GM12878 (cell line): Measurements from ENCODE around the gene SMIM43. TPM values are rescaled to one million over a fixed set of nuclear protein-coding genes. Genes with fewer than 3 reads are reported as not detected.

Source experiments
- ATAC-seq: fragments of 200-7000 bp; cut with Tn5 transposase; 3 replicates; pipeline ENCODE4 v1.9.1; 2020; ENCODE audit warnings: mild to moderate bottlenecking, moderate library complexity
- BruUV-seq: library from RNA; stranded (reverse); fragments of 400-500 nt; replicated peaks from 2 replicates; lab custom pipeline; 2021; lab: Mats Ljungman, UMichigan
- CTCF ChIA-PET: fragments of 300-600 bp; sonication (Branson Sonifier 250); formaldehyde crosslinking; extraction: SDS; loops from one replicate; lab custom pipeline; 2021; ENCODE audit warnings: inconsistent platforms; lab: Yijun Ruan, JAX
- POLR2A ChIA-PET: fragments of 350-600 bp; formaldehyde crosslinking; extraction: SDS; loops from one replicate; lab custom pipeline; 2021; ENCODE audit warnings: inconsistent platforms; lab: Charles Lee
- RAD21 ChIA-PET: fragments of 300-600 bp; sonication (Branson Sonifier 250); formaldehyde crosslinking; loops from one replicate; lab custom pipeline; 2023; ENCODE audit warnings: antibody characterized with exemption; ENCODE audit not compliant: unreplicated experiment; lab: Charles Lee
- SMC1A ChIA-PET: fragments of 300-600 bp; sonication (Branson Sonifier 250); formaldehyde crosslinking; loops from one replicate; lab custom pipeline; 2023; ENCODE audit not compliant: unreplicated experiment, uncharacterized antibody; lab: Charles Lee
- DNase-seq: peaks from one replicate; pipeline ENCODE4 v3.0.0-alpha.2; 2011; ENCODE audit warnings: low read depth, low spot score
- FAIRE-seq: peaks from 3 replicates; lab custom pipeline; 2011; peaks lifted over from hg19 to GRCh38; lab: Jason Lieb, UNC
- H2AFZ ChIP-seq: 2 replicates; pipeline ENCODE4 v1.6.0; 2011; ENCODE audit warnings: low read depth, low read length, control low read depth; ENCODE audit not compliant: control insufficient read depth
- H3K27ac ChIP-seq: 2 replicates; pipeline ENCODE4 v1.5.1; 2011; ENCODE audit warnings: control low read depth; ENCODE audit not compliant: control insufficient read depth, insufficient read depth
- H3K27me3 ChIP-seq, 2 experiments: replicated peaks in 1 of 2; 2 replicates each; pipeline versions ENCODE4 v1.6.0 to v1.6.1; 2011; ENCODE audit warnings: low read length in 1 of 2; ENCODE audit not compliant: control insufficient read depth in 2 of 2, insufficient read depth in 2 of 2
- H3K36me3 ChIP-seq, 2 experiments: 2 replicates each; pipeline ENCODE4 v1.5.1; 2011; ENCODE audit warnings: low read length in 1 of 2; ENCODE audit not compliant: control insufficient read depth in 2 of 2, insufficient read depth in 2 of 2
- H3K4me1 ChIP-seq: 2 replicates; pipeline ENCODE4 v1.6.1; 2011; ENCODE audit warnings: mild to moderate bottlenecking, low read length, moderate library complexity, mixed read lengths; ENCODE audit not compliant: control insufficient read depth, insufficient read depth
- H3K4me2 ChIP-seq: 2 replicates; pipeline ENCODE4 v1.6.0; 2011; ENCODE audit warnings: control low read depth; ENCODE audit not compliant: control insufficient read depth, insufficient read depth
- H3K4me3 ChIP-seq: fragments of 200-600 bp; sonication (generic); 2 replicates; pipeline ENCODE4 v1.5.1; 2016
- H3K79me2 ChIP-seq: 2 replicates; pipeline ENCODE4 v1.6.0; 2011; ENCODE audit warnings: low read length; ENCODE audit not compliant: control insufficient read depth, insufficient read depth
- H3K9ac ChIP-seq: 2 replicates; pipeline ENCODE4 v1.8.0; 2011; ENCODE audit warnings: low read length, control low read depth, mixed read lengths; ENCODE audit not compliant: control insufficient read depth, insufficient read depth
- H3K9me3 ChIP-seq: replicated peaks from 3 replicates; pipeline ENCODE4 v1.5.1; 2011; ENCODE audit warnings: mild to moderate bottlenecking, low read length; ENCODE audit not compliant: control insufficient read depth, insufficient read depth
- H4K20me1 ChIP-seq: 2 replicates; pipeline ENCODE4 v1.6.0; 2011; ENCODE audit not compliant: control insufficient read depth, insufficient read depth
- BRCA1 ChIP-seq: IDR thresholded peaks from 2 replicates; pipeline ENCODE4 v1.6.1; 2011; ENCODE audit warnings: low read depth, low read length, improper control_type of control experiment
- NFYB ChIP-seq: IDR thresholded peaks from 2 replicates; pipeline ENCODE4 v1.6.1; 2011; ENCODE audit warnings: low read depth, mild to moderate bottlenecking, low read length, improper control_type of control experiment, moderate library complexity; ENCODE audit not compliant: insufficient read depth
- POLR2A ChIP-seq: IDR thresholded peaks from 2 replicates; pipeline ENCODE4 v1.6.1; 2011; ENCODE audit warnings: low read depth, mild to moderate bottlenecking, low read length
- SMARCA5 ChIP-seq: fragments of 450-650 bp; IDR thresholded peaks from 2 replicates; pipeline ENCODE4 v1.6.1; 2017; ENCODE audit warnings: mild to moderate bottlenecking
- ZSCAN29 ChIP-seq: fragments of 450-650 bp; IDR thresholded peaks from 2 replicates; pipeline ENCODE4 v1.6.1; 2017; ENCODE audit warnings: mild to moderate bottlenecking, moderate library complexity
- in situ Hi-C: fragments of 300-500 bp; cut with MboI; formaldehyde crosslinking; loops from 9 replicates; pipeline ENCODE4 v1.14.3; 2018; ENCODE audit warnings: mixed read lengths
- intact Hi-C: fragments of 100-400 bp; cut with micrococcal nuclease; formaldehyde crosslinking; loops from one replicate; pipeline ENCODE4 v1.14.2; 2022; ENCODE audit not compliant: unreplicated experiment
- polyA plus RNA-seq, 11 experiments: library from polyadenylated mRNA; depleted of rRNA in 4 of 11; unstranded in 6 of 11; stranded (reverse) in 5 of 11; fragments of >200 nt; fragmentation: Nextera tagmentation in 4 of 11; fragmentation: Illumina TruSeq in 1 of 11; extraction: Ambion mirVana in 4 of 11; extraction: Trizol in 1 of 11; gene quantifications; 1 replicate in 1 of 11; 2 replicates in 10 of 11; pipeline versions ENCODE4 v1.2.1 to v1.2.3, GENCODE V29; 2011 to 2016; ENCODE audit warnings: inconsistent platforms in 2 of 11, missing spikeins in 2 of 11, low read depth in 1 of 11
- total RNA-seq, 4 experiments: library from RNA; depleted of rRNA in 3 of 4; stranded (reverse); fragments of >200 nt in 3 of 4; fragmentation: Illumina TruSeq in 1 of 4; extraction: Trizol in 1 of 4; gene quantifications; 2 replicates each; pipeline versions ENCODE4 v1.2.1 to v1.2.3, GENCODE V29; 2013 to 2021
- TF ChIP-seq, protein P1 (sequence below): IDR thresholded peaks from 2 replicates; pipeline ENCODE4 v1.6.1; 2012; ENCODE audit warnings: low read length, inconsistent platforms

SMIM43 gene
- total and polyA plus RNA-seq, 10 of the 15 experiments (the other 5 are each of a cell fraction or from before 2014, with no cell fraction given) = 0.12 TPM; not detected in 9

DNA sequence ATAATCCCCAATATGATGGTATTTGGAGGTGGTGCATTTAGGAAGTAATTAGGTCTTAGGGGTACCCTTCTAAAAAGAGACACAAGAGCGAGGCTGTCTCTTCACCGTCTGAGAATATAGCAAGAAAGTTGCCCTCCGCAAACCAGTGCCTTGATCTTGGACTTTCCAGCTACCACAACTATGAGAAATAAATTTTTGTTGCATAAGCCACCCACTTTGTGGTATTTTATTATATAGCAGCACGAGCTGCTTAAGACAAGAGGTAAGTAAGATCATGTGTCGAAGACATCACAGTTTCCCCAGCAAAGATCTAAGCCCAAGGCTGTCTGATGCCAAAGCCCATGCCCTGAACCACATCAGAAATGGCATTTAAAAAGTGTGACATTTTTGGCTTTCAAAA is 26.5 kb upstream of the SMIM43 start (continued):
- TF ChIP-seq, protein P1, sequence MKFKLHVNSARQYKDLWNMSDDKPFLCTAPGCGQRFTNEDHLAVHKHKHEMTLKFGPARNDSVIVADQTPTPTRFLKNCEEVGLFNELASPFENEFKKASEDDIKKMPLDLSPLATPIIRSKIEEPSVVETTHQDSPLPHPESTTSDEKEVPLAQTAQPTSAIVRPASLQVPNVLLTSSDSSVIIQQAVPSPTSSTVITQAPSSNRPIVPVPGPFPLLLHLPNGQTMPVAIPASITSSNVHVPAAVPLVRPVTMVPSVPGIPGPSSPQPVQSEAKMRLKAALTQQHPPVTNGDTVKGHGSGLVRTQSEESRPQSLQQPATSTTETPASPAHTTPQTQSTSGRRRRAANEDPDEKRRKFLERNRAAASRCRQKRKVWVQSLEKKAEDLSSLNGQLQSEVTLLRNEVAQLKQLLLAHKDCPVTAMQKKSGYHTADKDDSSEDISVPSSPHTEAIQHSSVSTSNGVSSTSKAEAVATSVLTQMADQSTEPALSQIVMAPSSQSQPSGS = no peak
- TF ChIP-seq NFYB (no peak), BRCA1 (no peak)
- TF ChIP-seq, all 136 proteins: peak for 0

DNA sequence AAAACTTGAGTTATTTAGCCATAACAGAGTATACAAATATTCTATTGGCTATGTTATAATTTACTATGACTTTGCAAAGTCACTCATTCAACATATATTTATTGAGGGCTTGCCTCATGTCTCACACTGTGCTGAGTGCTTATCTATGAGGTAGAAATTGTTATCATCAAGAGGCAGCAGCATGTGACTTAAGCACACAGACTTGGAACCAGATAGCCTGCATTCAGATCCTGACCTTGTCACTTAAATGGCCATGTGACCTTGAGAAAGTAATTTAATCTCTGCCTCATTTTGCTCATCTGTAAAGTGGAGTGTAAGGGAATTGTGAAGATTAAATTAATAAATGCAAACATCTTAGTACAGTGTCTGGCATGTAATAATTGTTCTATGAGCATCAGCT is 26.0 kb upstream of the SMIM43 start:
- no peak for DNase-seq
- no peaks in the 10 kb centered on the region for H3K9me3 ChIP-seq
- SMC1A ChIA-PET = interaction anchor here (0.6 to 2.2 kb wide), 6 partner anchors 8 to 107 kb away, joined by 3 to 11 read pairs (median 4); partner anchors contain the start of gene EXOSC9

More for the DNA sequence above, 26.0 kb upstream of the SMIM43 start:
- Histone ChIP-seq H3K4me3 (no peak overlapping the region), H3K27ac (no peak overlapping the region), H3K27me3 (no peaks in the 10 kb centered on the region), H3K4me1 (peaks cover 27% of the 10 kb centered on the region), H3K9ac (no peak overlapping the region), H3K36me3 (no peaks in the 10 kb centered on the region), H4K20me1 (no peaks in the 10 kb centered on the region), H3K79me2 (no peaks in the 10 kb centered on the region), H3K4me2 (no peak overlapping the region), H2AFZ (no peak overlapping the region)
- RAD21 ChIA-PET = no interaction called here
- no peak for TF ChIP-seq POLR2A
- no peak for TF ChIP-seq SMARCA5
- no peak for TF ChIP-seq ZSCAN29
- BruUV-seq = no TSS peak
- FAIRE-seq (no peak), ATAC-seq (no peak)
- POLR2A ChIA-PET = interaction anchor here (1.3 kb wide), 1 partner anchor 13 kb away, joined by 5 read pairs; no protein-coding TSS in a partner anchor
- CTCF ChIA-PET = interaction anchor here (1.9 kb wide), 1 partner anchor 13 kb away, joined by 7 read pairs; no protein-coding TSS in a partner anchor
- in situ Hi-C loops = no loop called here
- intact Hi-C loops = no loop called here
